ENCODE measurements around the gene ZNF630. TPM values are rescaled to one million over a fixed set of nuclear protein-coding genes. Genes with fewer than 3 reads are reported as not detected.
A peak's percentile ranks its signal among the peaks of the same experiment; 100 is the strongest.
"Not testable (repeated sequence)": the region's sequence is repeated elsewhere in the genome, so short reads cannot be mapped to it uniquely, and the experiment has no call there.

Gene ZNF630
- total and polyA plus RNA-seq, 10 donors: 1.0 to 7.2 (median 4.1) TPM

DNA sequence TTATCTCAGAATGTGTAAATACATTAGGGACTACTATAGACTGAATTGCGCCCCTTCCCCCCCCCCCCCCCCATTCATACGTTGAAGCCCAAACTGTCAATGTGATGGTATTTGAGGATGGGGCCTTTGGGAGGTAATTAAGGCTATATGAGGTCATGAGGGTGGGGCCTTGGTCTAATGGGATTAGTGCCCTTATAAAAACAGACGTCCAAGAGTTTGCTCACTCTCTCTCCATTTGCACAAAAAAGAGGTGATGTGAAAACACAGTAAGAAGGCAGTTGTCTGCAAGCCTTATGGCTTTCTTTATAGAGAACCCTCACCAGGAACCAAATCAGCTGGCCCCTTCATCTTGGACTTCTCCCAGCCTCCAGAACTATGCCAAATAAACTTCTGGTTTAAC lies 49.3 kb downstream of the ZNF630 start:
- Histone ChIP-seq H3K4me3 (peak overlapping the region in 1 of 8 donors; percentile 73), H3K27ac (peak overlapping the region in 4 of 8 donors; percentile 88 to 92 (median 90)), H3K4me1 (peaks cover 0 to 20% (median 0%) of the 10 kb centered on the region in 6 donors), H3K9me3 (peaks cover 0 to 8% (median 0%) of the 10 kb centered on the region in 8 donors), H3K27me3 (replicated peaks in 1 of 7) (peaks cover 0 to 5% (median 0%) of the 10 kb centered on the region in 7 donors), H3K36me3 (no peaks in the 10 kb centered on the region)
- intact Hi-C loops (cut with DNase I; ENCODE audit: low total_unique reads): loop anchor here (10.0 kb wide), 1 partner anchor 187 kb away; the partner anchor contains the start of gene ZNF81
- TF ChIP-seq POLR2A (IDR thresholded peaks at IDR 0.05) (no peak), POLR2AphosphoS5 (IDR thresholded peaks at IDR 0.05) (no peak)
- TF ChIP-seq, protein P1, sequence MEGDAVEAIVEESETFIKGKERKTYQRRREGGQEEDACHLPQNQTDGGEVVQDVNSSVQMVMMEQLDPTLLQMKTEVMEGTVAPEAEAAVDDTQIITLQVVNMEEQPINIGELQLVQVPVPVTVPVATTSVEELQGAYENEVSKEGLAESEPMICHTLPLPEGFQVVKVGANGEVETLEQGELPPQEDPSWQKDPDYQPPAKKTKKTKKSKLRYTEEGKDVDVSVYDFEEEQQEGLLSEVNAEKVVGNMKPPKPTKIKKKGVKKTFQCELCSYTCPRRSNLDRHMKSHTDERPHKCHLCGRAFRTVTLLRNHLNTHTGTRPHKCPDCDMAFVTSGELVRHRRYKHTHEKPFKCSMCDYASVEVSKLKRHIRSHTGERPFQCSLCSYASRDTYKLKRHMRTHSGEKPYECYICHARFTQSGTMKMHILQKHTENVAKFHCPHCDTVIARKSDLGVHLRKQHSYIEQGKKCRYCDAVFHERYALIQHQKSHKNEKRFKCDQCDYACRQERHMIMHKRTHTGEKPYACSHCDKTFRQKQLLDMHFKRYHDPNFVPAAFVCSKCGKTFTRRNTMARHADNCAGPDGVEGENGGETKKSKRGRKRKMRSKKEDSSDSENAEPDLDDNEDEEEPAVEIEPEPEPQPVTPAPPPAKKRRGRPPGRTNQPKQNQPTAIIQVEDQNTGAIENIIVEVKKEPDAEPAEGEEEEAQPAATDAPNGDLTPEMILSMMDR (IDR thresholded peaks at IDR 0.05 in 8 of 11, conservative IDR thresholded peaks at IDR 0.05 in 3 of 11): no peak
- DNase-seq: no peak
- WGBS, 5 donors: 41 to 81% (median 69%) methylated on average over 1 to 3 of the region's 3 CpGs

DNA sequence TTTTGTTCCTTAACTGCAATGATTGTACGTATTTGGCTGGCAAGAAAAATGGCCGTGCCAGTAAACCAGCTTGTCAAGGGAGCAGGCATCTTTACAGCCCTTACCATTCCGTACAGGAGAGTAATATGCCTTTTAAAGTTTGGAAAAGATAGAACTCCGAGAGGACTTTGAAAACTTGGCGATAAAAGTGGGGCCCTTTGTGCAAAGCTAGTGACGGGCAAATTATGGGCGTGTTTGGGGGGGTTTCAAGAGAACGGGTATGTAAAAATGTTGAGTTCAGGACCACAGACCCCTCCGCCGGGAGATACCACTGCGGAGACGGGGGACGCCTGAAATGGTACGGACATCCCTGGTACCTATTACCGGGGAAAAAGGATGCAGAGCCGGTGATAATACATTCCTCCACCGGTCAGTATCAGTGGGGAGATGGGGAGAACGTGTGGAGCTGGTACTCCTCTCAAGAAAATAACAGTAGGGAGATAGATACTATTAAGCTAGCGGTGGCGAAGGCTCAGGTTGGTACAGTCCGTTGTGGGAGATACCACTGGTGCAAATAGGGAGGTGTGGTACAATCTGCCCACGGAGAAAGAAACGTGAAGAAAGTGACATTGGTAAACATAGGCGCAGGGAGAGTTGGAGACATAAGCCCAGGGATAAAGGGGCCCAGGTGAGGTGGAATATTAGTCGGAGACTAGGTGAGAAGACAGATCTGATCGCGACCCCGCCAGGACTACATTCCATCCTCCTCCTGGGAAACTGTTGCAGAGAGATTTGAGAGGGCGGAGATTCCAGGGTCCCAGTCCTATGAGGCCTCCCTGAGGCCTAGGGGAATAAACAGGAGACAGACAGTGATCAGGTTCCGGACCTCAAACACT lies 50.2 kb downstream of the ZNF630 start:
- no peaks in the 10 kb centered on the region for H3K36me3 ChIP-seq
- H3K4me1 ChIP-seq: peaks cover 0 to 17% (median 0%) of the 10 kb centered on the region in 6 donors
- intact Hi-C loops (cut with DNase I; ENCODE audit: low total_unique reads): loop anchor here (10.0 kb wide), 1 partner anchor 186 kb away; the partner anchor contains the start of gene ZNF81
- WGBS, 5 donors: 1 to 35% (median 3%) methylated on average over 28 to 30 of the region's 30 CpGs
- peak overlapping the region; percentile 27 to 73 (median 42) for H3K4me3 ChIP-seq
- TF ChIP-seq POLR2AphosphoS5 (IDR thresholded peaks at IDR 0.05): peak in 2 of 3 donors; percentile 10 to 24
- no peak for TF ChIP-seq POLR2A (IDR thresholded peaks at IDR 0.05)
- peaks cover 0 to 5% (median 0%) of the 10 kb centered on the region in 7 donors for H3K27me3 ChIP-seq (replicated peaks in 1 of 7)
- DNase-seq: peak; percentile 85
- peaks cover 0 to 8% (median 0%) of the 10 kb centered on the region in 8 donors for H3K9me3 ChIP-seq
- H3K27ac ChIP-seq: peak overlapping the region; percentile 87 to 92 (median 90)

DNA sequence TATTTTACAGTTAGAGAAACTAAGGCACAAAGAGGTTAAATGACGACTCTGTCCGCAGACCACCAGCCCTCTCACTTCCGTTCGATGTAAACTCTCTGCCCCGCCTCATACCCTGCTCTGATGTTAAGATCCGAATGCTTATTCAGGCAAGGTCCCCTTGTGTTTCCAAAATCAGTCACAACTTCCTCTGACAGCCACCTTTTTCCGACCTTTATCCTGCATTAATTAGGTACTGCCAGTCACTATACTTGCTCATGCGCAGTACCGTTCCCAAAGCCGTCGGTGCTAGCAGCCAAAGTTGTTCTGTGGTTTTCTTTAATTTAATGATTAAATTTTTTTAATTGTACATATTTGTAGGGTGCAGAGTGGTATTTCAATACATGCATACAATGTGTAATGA lies 51.0 kb downstream of the ZNF630 start:
- H3K9me3 ChIP-seq; H3K4me1 ChIP-seq; H3K27me3 ChIP-seq (replicated peaks in 1 of 7); DNase-seq; H3K36me3 ChIP-seq: not testable (repeated sequence)
- peak overlapping the region; percentile 27 to 73 (median 42) for H3K4me3 ChIP-seq
- intact Hi-C loops (cut with DNase I; ENCODE audit: low total_unique reads): loop anchor here (10.0 kb wide), 1 partner anchor 186 kb away; the partner anchor contains the start of gene ZNF81
- WGBS, 5 donors: 26 to 42% (median 30%) methylated on average over 11 of the region's 11 CpGs
- H3K27ac ChIP-seq: peak overlapping the region; percentile 87 to 92 (median 90)

DNA sequence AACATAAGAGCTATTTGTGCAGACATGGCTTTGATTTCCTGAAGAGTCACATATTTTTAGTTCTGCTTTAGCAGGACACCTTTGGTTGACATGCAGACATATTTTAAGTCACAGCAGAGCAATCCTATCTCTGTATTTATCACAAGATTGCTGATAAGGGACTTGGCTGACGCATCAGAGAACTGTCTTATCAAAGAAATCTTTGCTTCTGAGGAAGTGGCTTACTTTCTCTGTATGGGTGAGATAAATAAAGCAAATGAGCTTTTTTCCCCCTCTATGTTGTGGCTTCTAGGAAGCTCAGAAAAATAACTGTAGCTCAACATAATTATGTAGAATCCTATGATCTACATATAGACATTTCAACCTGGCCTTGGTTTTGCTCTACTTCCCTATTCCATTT lies 51.5 kb downstream of the ZNF630 start:
- not testable (repeated sequence) for H3K4me1 ChIP-seq; H3K9me3 ChIP-seq; H3K36me3 ChIP-seq; H3K27me3 ChIP-seq (replicated peaks in 1 of 7); DNase-seq; H3K4me3 ChIP-seq
- peak overlapping the region in 2 of 8 donors; percentile 91 to 92 for H3K27ac ChIP-seq
- intact Hi-C loops (cut with DNase I; ENCODE audit: low total_unique reads): loop anchor here (10.0 kb wide), 1 partner anchor 185 kb away; the partner anchor contains the start of gene ZNF81
- WGBS, 5 donors: no CpG with 5 or more reads among the region's 1 CpG

DNA sequence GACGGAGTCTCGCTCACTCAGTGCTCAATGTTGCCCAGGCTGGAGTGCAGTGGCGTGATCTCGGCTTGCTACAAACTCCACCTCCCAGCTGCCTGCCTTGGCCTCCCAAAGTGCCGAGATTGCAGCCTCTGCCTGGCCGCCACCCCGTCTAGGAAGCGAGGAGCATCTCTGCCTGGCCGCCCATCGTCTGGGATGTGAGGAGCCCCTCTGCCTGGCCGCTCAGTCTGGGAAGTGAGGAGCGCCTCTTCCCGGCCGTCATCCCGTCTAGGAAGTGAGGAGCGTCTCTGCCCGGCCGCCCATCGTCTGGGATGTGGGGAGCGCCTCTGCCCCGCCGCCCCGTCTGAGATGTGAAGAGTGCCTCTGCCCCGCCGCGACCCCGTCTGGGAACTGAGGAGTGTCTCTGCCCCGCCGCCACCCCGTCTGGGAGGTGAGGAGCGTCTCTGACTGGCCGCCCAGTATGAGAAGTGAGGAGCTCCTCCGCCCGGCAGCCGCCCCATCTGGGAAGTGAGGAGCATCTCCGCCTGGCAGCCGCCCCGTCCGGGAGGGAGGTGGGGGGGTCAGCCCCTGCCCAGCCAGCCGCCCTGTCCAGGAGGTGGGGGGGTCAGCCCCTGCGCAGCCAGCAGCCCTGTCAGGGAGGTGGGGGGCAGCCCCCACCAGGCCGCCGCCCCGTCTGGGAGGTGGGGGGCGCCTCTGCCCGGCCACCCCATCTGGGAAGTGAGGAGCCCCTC lies 54.7 kb downstream of the ZNF630 start:
- H3K4me1 ChIP-seq; H3K4me3 ChIP-seq; H3K27me3 ChIP-seq (replicated peaks in 1 of 7); H3K9me3 ChIP-seq; H3K27ac ChIP-seq; DNase-seq; intact Hi-C loops (cut with DNase I; ENCODE audit: low total_unique reads); H3K36me3 ChIP-seq: not testable (repeated sequence)
- WGBS, 5 donors: 92 to 100% (median 98%) methylated on average over 2 to 34 of the region's 46 CpGs; no CpG with 5 or more reads in 1 of the 5 donors

DNA sequence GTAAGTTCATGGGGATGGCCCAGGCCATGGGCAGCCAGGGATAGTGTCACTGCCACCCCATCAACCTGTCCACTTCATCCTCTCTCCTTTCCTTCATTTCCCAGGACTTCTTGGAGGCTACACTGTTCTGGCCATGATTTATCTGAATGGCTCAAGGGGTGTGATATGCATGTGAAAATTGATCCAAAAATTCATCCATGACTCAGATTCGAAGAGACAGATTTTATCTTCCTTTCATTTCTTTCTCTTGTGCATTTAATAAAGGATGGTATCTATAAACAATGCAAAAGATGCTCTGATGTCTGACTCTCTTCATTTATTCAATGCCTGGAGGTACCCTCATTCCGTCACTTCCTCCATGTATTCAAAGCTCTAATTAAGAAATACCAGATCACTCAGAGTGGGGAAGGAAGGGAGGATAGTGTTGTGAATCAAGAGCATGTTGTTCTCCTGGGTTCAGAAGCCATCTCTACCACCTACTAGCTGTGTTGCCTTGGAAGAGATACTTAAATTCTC lies 61.9 kb downstream of the ZNF630 start:
- DNase-seq; H3K27me3 ChIP-seq (replicated peaks in 1 of 7); H3K27ac ChIP-seq; H3K4me3 ChIP-seq; intact Hi-C loops (cut with DNase I; ENCODE audit: low total_unique reads); H3K4me1 ChIP-seq; H3K9me3 ChIP-seq; H3K36me3 ChIP-seq: not testable (repeated sequence)
- WGBS, 5 donors: no CpG with 5 or more reads among the region's 2 CpGs

Other genes starting within 250 kb of the ZNF630 start
- gene ZNF81, start 234.7 kb downstream of the ZNF630 start, total RNA-seq: 10 to 100 TPM; 10.6 to 17.1 (median 13.8) TPM
- 1 to 10 TPM; 1.2 to 2.4 (median 1.3) TPM for gene ZNF81, start 234.7 kb downstream of the ZNF630 start, polyA plus RNA-seq
- gene ZNF182, start 67.7 kb downstream of the ZNF630 start, total RNA-seq: 10 to 100 TPM in 3 of 7 donors, 1 to 10 TPM in 4; 7.3 to 13.7 (median 8.7) TPM
- gene ZNF182, start 67.7 kb downstream of the ZNF630 start, polyA plus RNA-seq: 1 to 10 TPM; 4.8 to 5.7 (median 5.0) TPM
- not detected for gene SPACA5, start 64.7 kb downstream of the ZNF630 start, total RNA-seq
- gene SPACA5, start 64.7 kb downstream of the ZNF630 start, polyA plus RNA-seq: under 1 TPM in 1 of 3 donors, not detected in 2; 0.12 TPM
- gene SPACA5B, start 59.0 kb upstream of the ZNF630 start, total RNA-seq: not detected
- not detected for gene SPACA5B, start 59.0 kb upstream of the ZNF630 start, polyA plus RNA-seq
- not detected for gene SSX5, start 125.2 kb upstream of the ZNF630 start, total RNA-seq
- under 1 TPM; 0.06 to 0.10 (median 0.07) TPM for gene SSX5, start 125.2 kb upstream of the ZNF630 start, polyA plus RNA-seq
- gene SSX1, start 183.8 kb upstream of the ZNF630 start, total RNA-seq: not detected
- gene SSX1, start 183.8 kb upstream of the ZNF630 start, polyA plus RNA-seq: not detected

All from spleen (tissue), 11 donors.